ENCODE data around the gene ATOH8. TPM values are rescaled to one million over a fixed set of nuclear protein-coding genes. Genes with fewer than 3 reads are reported as not detected.

ATOH8 gene
- total and polyA plus RNA-seq, 10 of the 15 experiments (the other 5 are each of a cell fraction or from before 2014, with no cell fraction given): 0.03 to 0.60 TPM; not detected in 8

DNA sequence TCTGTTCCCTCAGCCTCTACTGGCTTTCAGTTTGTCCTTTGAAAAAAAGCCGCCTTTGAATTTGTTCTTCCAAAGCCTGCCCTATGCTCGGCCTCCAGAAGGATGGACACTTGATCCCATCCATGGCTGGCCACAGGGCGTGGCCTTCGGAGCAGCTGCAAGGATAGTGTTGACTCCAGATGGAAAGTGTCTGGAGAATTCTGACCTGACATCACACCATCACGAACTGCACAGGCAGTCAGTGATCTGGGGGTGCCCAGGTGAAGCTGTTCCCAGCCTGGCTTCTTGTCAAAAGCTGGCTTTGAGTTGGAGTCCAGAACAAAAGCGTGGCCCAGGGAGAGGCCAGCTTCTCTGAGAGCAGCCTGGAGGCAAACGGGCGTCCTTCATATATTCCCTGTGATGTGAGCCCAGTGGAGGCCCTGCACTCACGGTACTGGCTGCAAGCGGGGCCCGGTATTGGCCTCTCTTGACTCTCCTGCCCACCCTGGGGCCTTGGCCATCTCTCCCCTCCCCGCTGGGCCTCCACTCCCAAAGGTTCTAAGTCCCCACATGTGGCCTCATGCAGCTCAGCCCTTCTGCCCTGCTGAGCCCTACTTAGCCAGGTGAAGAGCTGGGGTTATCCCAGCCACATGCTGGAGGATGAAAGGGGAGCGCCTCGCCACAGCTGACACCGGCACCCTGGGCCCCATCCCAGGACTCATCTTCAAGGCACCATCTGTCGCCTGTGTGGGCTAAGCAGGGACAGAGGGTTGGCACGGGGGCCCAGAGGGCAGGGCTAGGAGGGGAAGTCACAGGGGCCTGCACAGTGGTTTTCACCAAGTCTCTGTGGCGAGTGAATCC, 20.4 kb upstream of the ATOH8 start (continued):
- TF ChIP-seq, protein P1, sequence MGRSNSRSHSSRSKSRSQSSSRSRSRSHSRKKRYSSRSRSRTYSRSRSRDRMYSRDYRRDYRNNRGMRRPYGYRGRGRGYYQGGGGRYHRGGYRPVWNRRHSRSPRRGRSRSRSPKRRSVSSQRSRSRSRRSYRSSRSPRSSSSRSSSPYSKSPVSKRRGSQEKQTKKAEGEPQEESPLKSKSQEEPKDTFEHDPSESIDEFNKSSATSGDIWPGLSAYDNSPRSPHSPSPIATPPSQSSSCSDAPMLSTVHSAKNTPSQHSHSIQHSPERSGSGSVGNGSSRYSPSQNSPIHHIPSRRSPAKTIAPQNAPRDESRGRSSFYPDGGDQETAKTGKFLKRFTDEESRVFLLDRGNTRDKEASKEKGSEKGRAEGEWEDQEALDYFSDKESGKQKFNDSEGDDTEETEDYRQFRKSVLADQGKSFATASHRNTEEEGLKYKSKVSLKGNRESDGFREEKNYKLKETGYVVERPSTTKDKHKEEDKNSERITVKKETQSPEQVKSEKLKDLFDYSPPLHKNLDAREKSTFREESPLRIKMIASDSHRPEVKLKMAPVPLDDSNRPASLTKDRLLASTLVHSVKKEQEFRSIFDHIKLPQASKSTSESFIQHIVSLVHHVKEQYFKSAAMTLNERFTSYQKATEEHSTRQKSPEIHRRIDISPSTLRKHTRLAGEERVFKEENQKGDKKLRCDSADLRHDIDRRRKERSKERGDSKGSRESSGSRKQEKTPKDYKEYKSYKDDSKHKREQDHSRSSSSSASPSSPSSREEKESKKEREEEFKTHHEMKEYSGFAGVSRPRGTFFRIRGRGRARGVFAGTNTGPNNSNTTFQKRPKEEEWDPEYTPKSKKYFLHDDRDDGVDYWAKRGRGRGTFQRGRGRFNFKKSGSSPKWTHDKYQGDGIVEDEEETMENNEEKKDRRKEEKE (IDR thresholded peaks at IDR 0.05): no peak
- TF ChIP-seq IKZF2 (IDR thresholded peaks at IDR 0.05) (no peak), RB1 (IDR thresholded peaks at IDR 0.05; ENCODE audit: borderline replicate concordance) (no peak), SMARCA5 (IDR thresholded peaks at IDR 0.05) (no peak), FOXK2 (IDR thresholded peaks at IDR 0.05) (no peak), MXI1 (IDR thresholded peaks at IDR 0.05; ENCODE audit: low read depth, low read length) (no peak), RAD21 (IDR thresholded peaks at IDR 0.05; ENCODE audit: insufficient read depth, low read depth, low read length) (no peak), TBL1XR1 (IDR thresholded peaks at IDR 0.05; ENCODE audit: low read depth, low read length) (no peak), BHLHE40 (IDR thresholded peaks at IDR 0.05; ENCODE audit: borderline replicate concordance in 1 of 2, low read depth in 2 of 2, low read length in 1 of 2) (no peak), ZNF217 (IDR thresholded peaks at IDR 0.05) (no peak), POU2F2 (IDR thresholded peaks at IDR 0.05; ENCODE audit: borderline replicate concordance, low read depth, low read length) (no peak)
- TF ChIP-seq, protein P2, sequence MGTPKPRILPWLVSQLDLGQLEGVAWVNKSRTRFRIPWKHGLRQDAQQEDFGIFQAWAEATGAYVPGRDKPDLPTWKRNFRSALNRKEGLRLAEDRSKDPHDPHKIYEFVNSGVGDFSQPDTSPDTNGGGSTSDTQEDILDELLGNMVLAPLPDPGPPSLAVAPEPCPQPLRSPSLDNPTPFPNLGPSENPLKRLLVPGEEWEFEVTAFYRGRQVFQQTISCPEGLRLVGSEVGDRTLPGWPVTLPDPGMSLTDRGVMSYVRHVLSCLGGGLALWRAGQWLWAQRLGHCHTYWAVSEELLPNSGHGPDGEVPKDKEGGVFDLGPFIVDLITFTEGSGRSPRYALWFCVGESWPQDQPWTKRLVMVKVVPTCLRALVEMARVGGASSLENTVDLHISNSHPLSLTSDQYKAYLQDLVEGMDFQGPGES (IDR thresholded peaks at IDR 0.05): no peak
